Measurements from ENCODE around the gene CES4A. TPM values are rescaled to one million over a fixed set of nuclear protein-coding genes. Genes with fewer than 3 reads are reported as not detected.

The CES4A gene
- 1.8 and 1.9 TPM in 2 replicates for total RNA-seq (2021)
- long read RNA-seq, partial matches to known transcripts, result 0 of 1 reads
- long read RNA-seq, other reads (novel, unspliced or antisense), result 1 of 1 reads

- Histone ChIP-seq H2BK12ac (ENCODE audit: insufficient read length, low read depth, low read length) (no peak within 1 kb of the TSS), H3T11ph (ENCODE audit: low read length) (no peak within 1 kb of the TSS), H3K56ac (ENCODE audit: insufficient read length, low read depth, low read length) (no peak within 1 kb of the TSS), H3K23me2 (ENCODE audit: insufficient read length, low read depth, low read length, poor library complexity, severe bottlenecking) (no peaks in the 10 kb centered on the region), H3K23ac (ENCODE audit: insufficient read length, low read depth, low read length) (no peak within 1 kb of the TSS), H3K79me2 (ENCODE audit: insufficient read depth, low read length) (no peaks in the 10 kb centered on the region), H4K8ac (replicated peaks; ENCODE audit: insufficient read length, low read depth, low read length) (no peak within 1 kb of the TSS), H2AK5ac (ENCODE audit: insufficient read length, low read length) (no peak within 1 kb of the TSS), H3K9ac (ENCODE audit: extremely low read depth, insufficient read length, low read length) (no peak within 1 kb of the TSS), H3K4me2 (ENCODE audit: insufficient read depth, insufficient read length, low read length) (no peak within 1 kb of the TSS), H3K9me3 (ENCODE audit: control insufficient read depth, low read depth, low read length) (no peaks in the 10 kb centered on the region), H2AFZ (ENCODE audit: low read length) (no peak within 1 kb of the TSS), H3K4me1 (ENCODE audit: insufficient read depth, low read length) (no peaks in the 10 kb centered on the region), H4K20me1 (ENCODE audit: control insufficient read depth, insufficient read depth, insufficient read length) (no peaks in the 10 kb centered on the region), H3K27me3 (ENCODE audit: insufficient read depth, low read length) (no peaks in the 10 kb centered on the region), H2BK20ac (ENCODE audit: low read depth, low read length, poor library complexity, severe bottlenecking) (no peak within 1 kb of the TSS), H3K27ac (ENCODE audit: insufficient read length, low read depth, low read length) (no peak within 1 kb of the TSS), H3K79me1 (ENCODE audit: insufficient read depth, low read depth, low read length, poor library complexity, severe bottlenecking) (no peaks in the 10 kb centered on the region), H4K91ac (ENCODE audit: insufficient read length, low read depth, low read length) (no peak within 1 kb of the TSS), H3K18ac (ENCODE audit: insufficient read length, low read depth, low read length) (no peak within 1 kb of the TSS), H2BK120ac (ENCODE audit: low read depth, low read length, poor library complexity, severe bottlenecking) (no peak within 1 kb of the TSS), H3K4ac (ENCODE audit: low read depth, low read length) (no peak within 1 kb of the TSS), H2BK15ac (ENCODE audit: low read depth, low read length) (no peak within 1 kb of the TSS), H3K14ac (ENCODE audit: insufficient read depth, low read length) (no peak within 1 kb of the TSS), H4K5ac (ENCODE audit: insufficient read length, low read depth, low read length) (no peak within 1 kb of the TSS), H2BK5ac (ENCODE audit: insufficient read length, low read length) (no peak within 1 kb of the TSS)
- Mint-ChIP-seq H3K9me3 (no peaks in the 10 kb centered on the region), H3K4me3 (no peak within 1 kb of the TSS), H3K36me3 (ENCODE audit: insufficient read depth in 1 of 3, low read depth in 3 of 3) (no peaks in the 10 kb centered on the region), H3K27me3 (ENCODE audit: low read depth) (peaks cover 11% of the 10 kb centered on the region), H3K27ac (peak within 1 kb of the TSS in 1 of 3 experiments; percentile 13; a peak in 1 of 7 replicates), H3K4me1 (no peaks in the 10 kb centered on the region)
- no peak for DNase-seq
- TF ChIP-seq, protein P1, sequence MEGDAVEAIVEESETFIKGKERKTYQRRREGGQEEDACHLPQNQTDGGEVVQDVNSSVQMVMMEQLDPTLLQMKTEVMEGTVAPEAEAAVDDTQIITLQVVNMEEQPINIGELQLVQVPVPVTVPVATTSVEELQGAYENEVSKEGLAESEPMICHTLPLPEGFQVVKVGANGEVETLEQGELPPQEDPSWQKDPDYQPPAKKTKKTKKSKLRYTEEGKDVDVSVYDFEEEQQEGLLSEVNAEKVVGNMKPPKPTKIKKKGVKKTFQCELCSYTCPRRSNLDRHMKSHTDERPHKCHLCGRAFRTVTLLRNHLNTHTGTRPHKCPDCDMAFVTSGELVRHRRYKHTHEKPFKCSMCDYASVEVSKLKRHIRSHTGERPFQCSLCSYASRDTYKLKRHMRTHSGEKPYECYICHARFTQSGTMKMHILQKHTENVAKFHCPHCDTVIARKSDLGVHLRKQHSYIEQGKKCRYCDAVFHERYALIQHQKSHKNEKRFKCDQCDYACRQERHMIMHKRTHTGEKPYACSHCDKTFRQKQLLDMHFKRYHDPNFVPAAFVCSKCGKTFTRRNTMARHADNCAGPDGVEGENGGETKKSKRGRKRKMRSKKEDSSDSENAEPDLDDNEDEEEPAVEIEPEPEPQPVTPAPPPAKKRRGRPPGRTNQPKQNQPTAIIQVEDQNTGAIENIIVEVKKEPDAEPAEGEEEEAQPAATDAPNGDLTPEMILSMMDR (conservative IDR thresholded peaks at IDR 0.05), result no peak
- WGBS (ENCODE audit: extremely low coverage, insufficient read length, low lambda C conversion rate), result no CpG with 5 or more reads among the region's 11 CpGs
Observed at GRCh38 chr16:66988197-66988788, at the start of gene CES4A. Gene CES4A, plus strand, starts transcription at chr16:66988589. Its CDS starts 184 bp downstream, at chr16:66988773.

Data from H9 (cell line).